ENCODE measurements around the gene FCGR3A. TPM values are rescaled to one million over a fixed set of nuclear protein-coding genes. Genes with fewer than 3 reads are reported as not detected.
"Not testable (repeated sequence)": the region's sequence is repeated elsewhere in the genome, so short reads cannot be mapped to it uniquely, and the experiment has no call there.

FCGR3A gene
- total and polyA plus RNA-seq, 2 experiments from 2014 or later, result not detected

- not testable (repeated sequence) for H3K4me1 Mint-ChIP-seq; H4K20me1 ChIP-seq (replicated peaks; ENCODE audit: insufficient read depth); H3K27me3 ChIP-seq (ENCODE audit: insufficient read depth); H3K27me3 Mint-ChIP-seq (ENCODE audit: insufficient read depth, low read depth, poor library complexity); H3K9me2 ChIP-seq (ENCODE audit: insufficient read depth); H3K4me1 ChIP-seq (ENCODE audit: insufficient read depth); H3K79me2 ChIP-seq (replicated peaks; ENCODE audit: insufficient read depth); H3K36me3 ChIP-seq (ENCODE audit: insufficient read depth)
- Histone ChIP-seq H2AFZ (peak overlapping the region; percentile 99), H3K4me3 (peak overlapping the region; percentile 80), H3K27ac (ENCODE audit: low read depth) (peak overlapping the region; percentile 79), H3K4me2 (peak overlapping the region; percentile 89), H3F3A (replicated peaks; ENCODE audit: low read depth) (peaks cover 10% of the 10 kb centered on the region; the same call in 1 of the 2 replicates)
- ATAC-seq (peak; percentile 94), DNase-seq (ENCODE audit: low spot score) (peak; percentile 93)
- peak overlapping the region; percentile 90 for H3K27ac Mint-ChIP-seq
- peaks cover 30% of the 10 kb centered on the region for H3K9me3 Mint-ChIP-seq
- peak overlapping the region; percentile 95 for H3K4me3 Mint-ChIP-seq
- TF ChIP-seq ETS1 (IDR thresholded peaks at IDR 0.05) (0 out of 2 replicates have a peak, but pooled peaks have one; percentile 56), CREB1 (CRISPR knock-in tag; IDR thresholded peaks at IDR 0.05; ENCODE audit: low read depth) (peak; percentile 43), CTCF (conservative IDR thresholded peaks at IDR 0.05; ENCODE audit: low read depth in 2 of 2) (0 out of 4 replicates have a peak, but pooled peaks of 1 of the 2 experiments have one; percentile 6), NANOG (IDR thresholded peaks at IDR 0.05; ENCODE audit: borderline replicate concordance) (0 out of 2 replicates have a peak, but pooled peaks have one; percentile 25)
- H3K36me3 Mint-ChIP-seq (ENCODE audit: low read depth), result peaks cover 23% of the 10 kb centered on the region
Measured at GRCh38 chr1:161539731-161540569, 9.7 kb downstream of the FCGR3A start.

GRCh38 chr1:161538925-161539479 lies 10.6 kb downstream of the FCGR3A start:
- Mint-ChIP-seq H3K4me3 (peak overlapping the region; percentile 95), H3K36me3 (ENCODE audit: low read depth) (peaks cover 23% of the 10 kb centered on the region)
- not testable (repeated sequence) for H3K36me3 ChIP-seq (ENCODE audit: insufficient read depth)

GRCh38 chr1:161537068-161537669 lies 12.4 kb downstream of the FCGR3A start:
- H4K20me1 ChIP-seq (replicated peaks; ENCODE audit: insufficient read depth); H3K4me2 ChIP-seq; H3K27me3 ChIP-seq (ENCODE audit: insufficient read depth); H2AFZ ChIP-seq; H3K27ac ChIP-seq (ENCODE audit: low read depth); H3K36me3 ChIP-seq (ENCODE audit: insufficient read depth); H3K79me2 ChIP-seq (replicated peaks; ENCODE audit: insufficient read depth); ATAC-seq; H3K4me3 ChIP-seq; H3K9me2 ChIP-seq (ENCODE audit: insufficient read depth); H3K4me3 Mint-ChIP-seq: not testable (repeated sequence)
- peak overlapping the region; percentile 72; the same call in 1 of the 2 replicates for H3K27ac Mint-ChIP-seq
- H3F3A ChIP-seq (replicated peaks; ENCODE audit: low read depth), result peaks cover 10% of the 10 kb centered on the region; the same call in 1 of the 2 replicates
- peaks cover 18% of the 10 kb centered on the region; the same call in 1 of the 2 replicates for H3K4me1 ChIP-seq (ENCODE audit: insufficient read depth)
- peaks cover 23% of the 10 kb centered on the region for H3K36me3 Mint-ChIP-seq (ENCODE audit: low read depth)
- peak; percentile 68 for DNase-seq (ENCODE audit: low spot score)
- H3K9me3 Mint-ChIP-seq, result peaks cover 30% of the 10 kb centered on the region
- H3K27me3 Mint-ChIP-seq (ENCODE audit: insufficient read depth, low read depth, poor library complexity), result peaks cover 11% of the 10 kb centered on the region
- H3K4me1 Mint-ChIP-seq, result peaks cover 16% of the 10 kb centered on the region; the same call in 2 of the 3 replicates

More at GRCh38 chr1:161538925-161539479, 10.6 kb downstream of the FCGR3A start:
- not testable (repeated sequence) for H3K4me1 ChIP-seq (ENCODE audit: insufficient read depth); H2AFZ ChIP-seq; H4K20me1 ChIP-seq (replicated peaks; ENCODE audit: insufficient read depth); H3K4me1 Mint-ChIP-seq; H3K27me3 ChIP-seq (ENCODE audit: insufficient read depth); DNase-seq (ENCODE audit: low spot score); H3K9me2 ChIP-seq (ENCODE audit: insufficient read depth); H3K79me2 ChIP-seq (replicated peaks; ENCODE audit: insufficient read depth); H3K27ac ChIP-seq (ENCODE audit: low read depth); ATAC-seq; H3K27me3 Mint-ChIP-seq (ENCODE audit: insufficient read depth, low read depth, poor library complexity); H3K27ac Mint-ChIP-seq
- H3K9me3 Mint-ChIP-seq, result peaks cover 30% of the 10 kb centered on the region
- peaks cover 10% of the 10 kb centered on the region; the same call in 1 of the 2 replicates for H3F3A ChIP-seq (replicated peaks; ENCODE audit: low read depth)
- H3K4me2 ChIP-seq, result peak overlapping the region; percentile 89
- peak overlapping the region; percentile 80 for H3K4me3 ChIP-seq

- Histone ChIP-seq H2AFZ (peak overlapping the region; percentile 90), H3K27me3 (ENCODE audit: insufficient read depth) (peaks cover 16% of the 10 kb centered on the region; the same call in 1 of the 2 replicates), H3K4me2 (peak overlapping the region; percentile 82), H3K4me1 (ENCODE audit: insufficient read depth) (peaks cover 19% of the 10 kb centered on the region; the same call in 1 of the 2 replicates), H3K27ac (ENCODE audit: low read depth) (0 out of 2 replicates have a peak overlapping the region, but pooled peaks have one; percentile 27), H3K4me3 (peak overlapping the region; percentile 61)
- H3F3A ChIP-seq (replicated peaks; ENCODE audit: low read depth); H3K79me2 ChIP-seq (replicated peaks; ENCODE audit: insufficient read depth); H3K36me3 ChIP-seq (ENCODE audit: insufficient read depth); H4K20me1 ChIP-seq (replicated peaks; ENCODE audit: insufficient read depth); H3K9me2 ChIP-seq (ENCODE audit: insufficient read depth): not testable (repeated sequence)
- peaks cover 17% of the 10 kb centered on the region for H3K36me3 Mint-ChIP-seq (ENCODE audit: low read depth)
- H3K4me1 Mint-ChIP-seq, result peaks cover 14% of the 10 kb centered on the region
- peaks cover 24% of the 10 kb centered on the region for H3K27me3 Mint-ChIP-seq (ENCODE audit: insufficient read depth, low read depth, poor library complexity)
- H3K4me3 Mint-ChIP-seq, result peak overlapping the region; percentile 88
- DNase-seq (ENCODE audit: low spot score) (peak; percentile 66), ATAC-seq (peak; percentile 10)
- H3K9me3 Mint-ChIP-seq, result peaks cover 26% of the 10 kb centered on the region
- peak overlapping the region; percentile 39; the same call in 1 of the 2 replicates for H3K27ac Mint-ChIP-seq
Measured at GRCh38 chr1:161532644-161533567, 16.7 kb downstream of the FCGR3A start.

All from GM23338 (cell line).